ENCODE results near the gene COX7A2L. TPM values are rescaled to one million over a fixed set of nuclear protein-coding genes. Genes with fewer than 3 reads are reported as not detected.

Gene COX7A2L
- total RNA-seq, 4 donors from 2014 or later: 98.7 to 129 (median 119) TPM

GRCh38 chr2:42366411-42366810 is 5.4 kb upstream of the COX7A2L start:
- no peak for DNase-seq
- Histone ChIP-seq H3K27me3 (no peaks in the 10 kb centered on the region), H3K27ac (no peak overlapping the region), H3K36me3 (no peaks in the 10 kb centered on the region), H3K9me3 (no peaks in the 10 kb centered on the region), H3K4me1 (peaks cover 0 to 3% of the 10 kb centered on the region in 2 donors), H3K4me3 (replicated peaks in 1 of 3) (no peak overlapping the region)
- no peak for TF ChIP-seq CTCF (IDR thresholded peaks at IDR 0.05)
- no peak for TF ChIP-seq POLR2A (IDR thresholded peaks at IDR 0.05)
- intact Hi-C loops (cut with DNase I): loop anchor here (10.0 kb wide), 1 partner anchor 272 kb away; no protein-coding TSS in a partner anchor

- H3K27me3 ChIP-seq: no peaks in the 10 kb centered on the region
- DNase-seq: no peak
- H3K27ac ChIP-seq: no peak overlapping the region
- 81 to 87% methylated on average over 3 of the region's 3 CpGs for WGBS, 2 donors
- H3K36me3 ChIP-seq: no peaks in the 10 kb centered on the region
- intact Hi-C loops (cut with DNase I): loop anchor here (10.0 kb wide), 1 partner anchor 270 kb away; no protein-coding TSS in a partner anchor
- H3K4me1 ChIP-seq: peaks cover 3 to 4% of the 10 kb centered on the region in 2 donors
- no peak for TF ChIP-seq POLR2A (IDR thresholded peaks at IDR 0.05)
- no peak for TF ChIP-seq CTCF (IDR thresholded peaks at IDR 0.05)
- H3K9me3 ChIP-seq: no peaks in the 10 kb centered on the region
- no peak overlapping the region for H3K4me3 ChIP-seq (replicated peaks in 1 of 3)
Observed at GRCh38 chr2:42364658-42365057, 3.6 kb upstream of the COX7A2L start.

GRCh38 chr2:42363413-42363812 is 2.4 kb upstream of the COX7A2L start:
- no peak for TF ChIP-seq CTCF (IDR thresholded peaks at IDR 0.05)
- TF ChIP-seq POLR2A (IDR thresholded peaks at IDR 0.05): no peak
- intact Hi-C loops (cut with DNase I): loop anchor here (10.0 kb wide), 1 partner anchor 269 kb away; no protein-coding TSS in a partner anchor
- 82 to 86% methylated on average over 3 of the region's 3 CpGs for WGBS, 2 donors

GRCh38 chr2:42361728-42362283 is 789 bp upstream of the COX7A2L start:
- intact Hi-C loops (cut with DNase I): loop anchor here (10.0 kb wide), 1 partner anchor 267 kb away; no protein-coding TSS in a partner anchor
- no peaks in the 10 kb centered on the region for H3K36me3 ChIP-seq
- WGBS, 2 donors: 19 to 21% methylated on average over 6 of the region's 6 CpGs
- H3K27me3 ChIP-seq: no peaks in the 10 kb centered on the region
- H3K9me3 ChIP-seq: no peaks in the 10 kb centered on the region
- no peak for DNase-seq
- peak overlapping the region in 2 of 3 donors; percentile 88 to 98 for H3K27ac ChIP-seq
- peak overlapping the region in 1 of 3 donors; percentile 59 for H3K4me3 ChIP-seq (replicated peaks in 1 of 3)
- TF ChIP-seq CTCF (IDR thresholded peaks at IDR 0.05) (peak in 1 of 6 experiments; percentile 21), POLR2A (IDR thresholded peaks at IDR 0.05) (no peak)
- H3K4me1 ChIP-seq: peaks cover 3 to 14% of the 10 kb centered on the region in 2 donors

More at GRCh38 chr2:42363413-42363812, 2.4 kb upstream of the COX7A2L start:
- H3K36me3 ChIP-seq: no peaks in the 10 kb centered on the region
- no peaks in the 10 kb centered on the region for H3K9me3 ChIP-seq
- H3K27ac ChIP-seq: no peak overlapping the region
- no peak for DNase-seq
- no peaks in the 10 kb centered on the region for H3K27me3 ChIP-seq
- no peak overlapping the region for H3K4me3 ChIP-seq (replicated peaks in 1 of 3)
- peaks cover 3 to 14% of the 10 kb centered on the region in 2 donors for H3K4me1 ChIP-seq

- Histone ChIP-seq H3K27ac (peak overlapping the region; percentile 88 to 98 (median 93)), H3K36me3 (no peaks in the 10 kb centered on the region), H3K9me3 (no peaks in the 10 kb centered on the region), H3K4me1 (peaks cover 3 to 14% of the 10 kb centered on the region in 2 donors), H3K27me3 (no peaks in the 10 kb centered on the region), H3K4me3 (replicated peaks in 1 of 3) (peak overlapping the region; percentile 59 to 94 (median 77))
- 1% methylated on average over 14 to 15 of the region's 15 CpGs for WGBS, 2 donors
- intact Hi-C loops (cut with DNase I): loop anchor here (10.0 kb wide), 1 partner anchor 266 kb away; no protein-coding TSS in a partner anchor
- no peak for DNase-seq
- TF ChIP-seq CTCF (IDR thresholded peaks at IDR 0.05) (no peak), POLR2A (IDR thresholded peaks at IDR 0.05) (no peak)
Observed at GRCh38 chr2:42360493-42360889, 526 bp downstream of the COX7A2L start.
